ENCODE data around the gene HYAL3. TPM values are rescaled to one million over a fixed set of nuclear protein-coding genes. Genes with fewer than 3 reads are reported as not detected.

The HYAL3 gene
- total and polyA plus RNA-seq, 10 of the 15 experiments (the other 5 are each of a cell fraction or from before 2014, with no cell fraction given), result 0.37 to 4.2 (median 2.8) TPM

- Histone ChIP-seq H4K20me1 (ENCODE audit: control insufficient read depth, insufficient read depth) (peaks cover 19% of the 10 kb centered on the region), H3K36me3 (ENCODE audit: control insufficient read depth in 2 of 2, insufficient read depth in 2 of 2, low read length in 1 of 2) (peaks cover 6 to 7% of the 10 kb centered on the region in 2 experiments; a peak in 3 of 4 replicates)
- no peak for FAIRE-seq
- TF ChIP-seq MTA3 (IDR thresholded peaks at IDR 0.05; ENCODE audit: borderline replicate concordance, low read length), result no peak
- TF ChIP-seq TCF12 (IDR thresholded peaks at IDR 0.05; ENCODE audit: low read depth, low read length), result 0 out of 2 replicates have a peak, but pooled peaks have one; percentile 16
- TF ChIP-seq ZNF622 (IDR thresholded peaks at IDR 0.05), result no peak
- TF ChIP-seq TARDBP (IDR thresholded peaks at IDR 0.05; ENCODE audit: borderline replicate concordance), result no peak
- TF ChIP-seq ATF2 (IDR thresholded peaks at IDR 0.05; ENCODE audit: low read length), result no peak
- no peak for TF ChIP-seq SMAD5 (IDR thresholded peaks at IDR 0.05; ENCODE audit: low read depth)
- no peak for TF ChIP-seq RAD21 (IDR thresholded peaks at IDR 0.05; ENCODE audit: insufficient read depth, low read depth, low read length)
- TF ChIP-seq KDM1A (IDR thresholded peaks at IDR 0.05; ENCODE audit: borderline replicate concordance), result no peak
- TF ChIP-seq CHD2 (IDR thresholded peaks at IDR 0.05; ENCODE audit: borderline replicate concordance, low read depth, low read length), result no peak
- peak; percentile 7; the same call in 1 of the 2 replicates for TF ChIP-seq HDGF (IDR thresholded peaks at IDR 0.05)
- no peak for TF ChIP-seq CHD4 (IDR thresholded peaks at IDR 0.05)
- no peak for TF ChIP-seq EZH2 (IDR thresholded peaks at IDR 0.05; ENCODE audit: borderline replicate concordance, control insufficient read depth, low read depth, low read length)
- no peak for TF ChIP-seq BCL3 (IDR thresholded peaks at IDR 0.05; ENCODE audit: borderline replicate concordance, insufficient read depth, low read depth, low read length, poor library complexity, severe bottlenecking)
- no peak for TF ChIP-seq ATF7 (IDR thresholded peaks at IDR 0.05; ENCODE audit: low read depth)
- no peak for TF ChIP-seq CBFB (IDR thresholded peaks at IDR 0.05; ENCODE audit: low read depth)
- no peak for TF ChIP-seq RCOR1 (conservative IDR thresholded peaks at IDR 0.05; ENCODE audit: low read depth, low read length)
- no peak for TF ChIP-seq CBX5 (IDR thresholded peaks at IDR 0.05; ENCODE audit: low read depth)
- no peak for TF ChIP-seq TCF3 (IDR thresholded peaks at IDR 0.05; ENCODE audit: borderline replicate concordance, insufficient read depth, low read depth, low read length)
- no peak for TF ChIP-seq LARP7 (IDR thresholded peaks at IDR 0.05)
These were observed 56.2 kb downstream of the HYAL3 start for GRCh38 chr3:50242851-50243542.

More at GRCh38 chr3:50242851-50243542, 56.2 kb downstream of the HYAL3 start:
- POLR2A ChIA-PET, result interaction anchor here (0.6 to 2.3 kb wide), 7 partner anchors 9 to 913 kb away, joined by 3 to 9 read pairs (median 3); no protein-coding TSS in a partner anchor
- H3K4me2 ChIP-seq (ENCODE audit: control insufficient read depth, insufficient read depth), result peak overlapping the region; percentile 90
- no peaks in the 10 kb centered on the region for H3K9me3 ChIP-seq (replicated peaks; ENCODE audit: control insufficient read depth, insufficient read depth, low read length)
- CTCF ChIA-PET, result interaction anchor here (0.9 to 3.6 kb wide), 3 partner anchors 16 to 48 kb away, joined by 5 to 42 read pairs (median 6); no protein-coding TSS in a partner anchor
- ATAC-seq (peak; percentile 19), DNase-seq (ENCODE audit: low read depth, low spot score) (no peak)
- H3K27ac ChIP-seq (ENCODE audit: control insufficient read depth, insufficient read depth), result peak overlapping the region; percentile 82
- SMC1A ChIA-PET (ENCODE audit: uncharacterized antibody, unreplicated experiment), result interaction anchor here (1.0 to 3.2 kb wide), 3 partner anchors 14 to 29 kb away, joined by 4 to 15 read pairs (median 4); no protein-coding TSS in a partner anchor
- intact Hi-C loops (cut with micrococcal nuclease; ENCODE audit: unreplicated experiment) (no loop called here), in situ Hi-C loops (cut with MboI) (no loop called here)
- RAD21 ChIA-PET (ENCODE audit: unreplicated experiment), result interaction anchor here (0.6 to 5.1 kb wide), 5 partner anchors 13 to 404 kb away, joined by 3 to 36 read pairs (median 3); no protein-coding TSS in a partner anchor
- no peak overlapping the region; the same call in 1 of the 2 replicates for H2AFZ ChIP-seq (ENCODE audit: control insufficient read depth, low read depth, low read length)
- peaks cover 87% of the 10 kb centered on the region for H3K79me2 ChIP-seq (ENCODE audit: control insufficient read depth, insufficient read depth, low read length)
- H3K27me3 ChIP-seq (replicated peaks in 1 of 2; ENCODE audit: control insufficient read depth in 2 of 2, insufficient read depth in 2 of 2, low read length in 1 of 2), result no peaks in the 10 kb centered on the region
- H3K9ac ChIP-seq (ENCODE audit: control insufficient read depth, insufficient read depth, low read length), result peak overlapping the region; percentile 49
- 6% methylated on average over 14 of the region's 14 CpGs for WGBS (ENCODE audit: insufficient coverage, insufficient replicate concordance, low lambda C conversion rate, missing lambda C conversion rate)
- peaks cover 58% of the 10 kb centered on the region for H3K4me1 ChIP-seq (ENCODE audit: control insufficient read depth, insufficient read depth, low read length)
- BruUV-seq (replicated peaks), result no TSS peak
- peak overlapping the region; percentile 64 for H3K4me3 ChIP-seq

Data from GM12878 (cell line).